ENCODE results near the gene ZCCHC14.

ZCCHC14 gene

GRCh38 chr16:87424266-87424665 is 68.6 kb downstream of the ZCCHC14 start:
- FAIRE-seq = no peak

- FAIRE-seq = no peak
Measured at GRCh38 chr16:87423429-87423828, 69.4 kb downstream of the ZCCHC14 start.

- FAIRE-seq = no peak
Measured at GRCh38 chr16:87422106-87422505, 70.7 kb downstream of the ZCCHC14 start.

- no peak for FAIRE-seq
Measured at GRCh38 chr16:87421003-87421912, 71.6 kb downstream of the ZCCHC14 start.

GRCh38 chr16:87420026-87421002 is 72.5 kb downstream of the ZCCHC14 start:
- FAIRE-seq = no peak

- FAIRE-seq = no peak
Measured at GRCh38 chr16:87418644-87419043, 74.2 kb downstream of the ZCCHC14 start.

- no peak for FAIRE-seq
Measured at GRCh38 chr16:87418216-87418615, 74.6 kb downstream of the ZCCHC14 start.

- FAIRE-seq = no peak
Measured at GRCh38 chr16:87417528-87417910, 75.3 kb downstream of the ZCCHC14 start.

- FAIRE-seq = no peak
Measured at GRCh38 chr16:87416826-87417527, 75.8 kb downstream of the ZCCHC14 start.

GRCh38 chr16:87415441-87415840 is 77.4 kb downstream of the ZCCHC14 start:
- FAIRE-seq = no peak

- no peak for FAIRE-seq
Measured at GRCh38 chr16:87414251-87414680, 78.6 kb downstream of the ZCCHC14 start.

- no peak for FAIRE-seq
Measured at GRCh38 chr16:87412996-87413421, 79.8 kb downstream of the ZCCHC14 start.

- FAIRE-seq = no peak
Measured at GRCh38 chr16:87412371-87412995, 80.3 kb downstream of the ZCCHC14 start.

- FAIRE-seq = no peak
Measured at GRCh38 chr16:87411375-87412271, 81.2 kb downstream of the ZCCHC14 start.

- FAIRE-seq = no peak
Measured at GRCh38 chr16:87410968-87411367, 81.9 kb downstream of the ZCCHC14 start.

- no peak for FAIRE-seq
Measured at GRCh38 chr16:87410530-87410929, 82.3 kb downstream of the ZCCHC14 start.

GRCh38 chr16:87409781-87410180 is 83.0 kb downstream of the ZCCHC14 start:
- FAIRE-seq = no peak

- no peak for FAIRE-seq
Measured at GRCh38 chr16:87409153-87409552, 83.7 kb downstream of the ZCCHC14 start.

GRCh38 chr16:87407511-87408112 is 85.2 kb downstream of the ZCCHC14 start:
- FAIRE-seq = no peak

- no peak for FAIRE-seq
Measured at GRCh38 chr16:87406495-87407088, 86.2 kb downstream of the ZCCHC14 start.
